CD4-positive, CD25-positive, alpha-beta regulatory T cell (primary cell): ENCODE measurements around the gene SGO2. TPM values are rescaled to one million over a fixed set of nuclear protein-coding genes. Genes with fewer than 3 reads are reported as not detected.

Experiments used
- ATAC-seq, 2 donors: fragments of 150-1000 bp; cut with Tn5 transposase; one replicate each; pipeline ENCODE4 v1.10.0; 2021; ENCODE audit warnings: low read depth in 2 of 2, moderate number of reproducible peaks in 2 of 2, moderate library complexity in 1 of 2
- DNase-seq, 3 donors: peaks; one replicate each; pipeline versions ENCODE4 v3.0.0 to v3.0.0-alpha.2; 2012 to 2022; ENCODE audit warnings: mixed read lengths in 1 of 3
- H3K27ac ChIP-seq: one replicate; pipeline ENCODE4 v1.7.0; 2013; ENCODE audit warnings: mild to moderate bottlenecking, low read length; ENCODE audit not compliant: insufficient read depth, poor library complexity, severe bottlenecking
- H3K27me3 ChIP-seq: one replicate; pipeline ENCODE4 v1.7.0; 2013; ENCODE audit warnings: low read length; ENCODE audit not compliant: control insufficient read depth, insufficient read depth
- H3K36me3 ChIP-seq: one replicate; pipeline ENCODE4 v1.7.0; 2013; ENCODE audit warnings: mild to moderate bottlenecking, low read length, moderate library complexity; ENCODE audit not compliant: control insufficient read depth, insufficient read depth
- H3K4me1 ChIP-seq: 2 replicates; pipeline ENCODE4 v1.7.0; 2013; ENCODE audit warnings: mild to moderate bottlenecking, low read length; ENCODE audit not compliant: insufficient read depth, control insufficient read depth, poor library complexity, severe bottlenecking
- H3K4me3 ChIP-seq: one replicate; pipeline ENCODE4 v1.7.0; 2013; ENCODE audit warnings: low read depth, mild to moderate bottlenecking, low read length, moderate library complexity
- H3K9me3 ChIP-seq, 2 experiments: 1 replicate in 1 of 2; 2 replicates in 1 of 2; pipeline ENCODE4 v1.7.0; 2013; ENCODE audit warnings: low read length in 2 of 2, mild to moderate bottlenecking in 1 of 2, moderate library complexity in 1 of 2; ENCODE audit not compliant: control insufficient read depth in 2 of 2
- H3K27ac Mint-ChIP-seq, 3 donors: one replicate each; pipeline ENCODE4 v1.8.0; 2020 to 2022; ENCODE audit warnings: mild to moderate bottlenecking in 3 of 3, mixed read lengths in 3 of 3, moderate library complexity in 2 of 3
- H3K27me3 Mint-ChIP-seq: one replicate; pipeline ENCODE4 v1.8.0; 2022; ENCODE audit warnings: mild to moderate bottlenecking, mixed read lengths
- H3K36me3 Mint-ChIP-seq: one replicate; pipeline ENCODE4 v1.8.0; 2020; ENCODE audit warnings: mixed read lengths
- H3K4me1 Mint-ChIP-seq, 4 donors: one replicate each; pipeline ENCODE4 v1.8.0; 2020 to 2022; ENCODE audit warnings: mixed read lengths in 4 of 4, mild to moderate bottlenecking in 1 of 4
- H3K4me3 Mint-ChIP-seq, 4 donors: one replicate each; pipeline ENCODE4 v1.8.0; 2020 to 2022; ENCODE audit warnings: mild to moderate bottlenecking in 4 of 4, mixed read lengths in 4 of 4, moderate library complexity in 3 of 4
- H3K9me3 Mint-ChIP-seq, 7 donors: one replicate each; pipeline ENCODE4 v1.8.0; 2020 to 2022; ENCODE audit warnings: mixed read lengths in 7 of 7, mild to moderate bottlenecking in 3 of 7, moderate library complexity in 2 of 7
- polyA plus RNA-seq, 4 donors: library from polyadenylated mRNA; unstranded; fragments of 300-500 nt; fragmentation: Illumina TruSeq; gene quantifications; one replicate each; pipeline ENCODE4 v1.2.3, GENCODE V29; 2021
- total RNA-seq: library from RNA; stranded (reverse); gene quantifications from one replicate; pipeline ENCODE4 v1.2.3, GENCODE V29; 2022

The SGO2 gene
- total and polyA plus RNA-seq, 5 donors from 2014 or later = 2.3 to 4.9 (median 3.3) TPM

GRCh38 chr2:200595913-200596312 lies 69.9 kb downstream of the SGO2 start:
- DNase-seq (no peak), ATAC-seq (no peak)
- no peaks in the 10 kb centered on the region for H3K36me3 Mint-ChIP-seq
- H3K4me3 Mint-ChIP-seq = no peak overlapping the region
- Histone ChIP-seq H3K4me1 (no peaks in the 10 kb centered on the region), H3K4me3 (no peak overlapping the region), H3K36me3 (no peaks in the 10 kb centered on the region), H3K27ac (no peak overlapping the region), H3K9me3 (no peaks in the 10 kb centered on the region), H3K27me3 (peaks cover 4% of the 10 kb centered on the region)
- H3K27ac Mint-ChIP-seq = no peak overlapping the region
- H3K4me1 Mint-ChIP-seq = peaks cover 0 to 2% (median 0%) of the 10 kb centered on the region in 4 donors
- peaks cover 0 to 2% (median 0%) of the 10 kb centered on the region in 7 donors for H3K9me3 Mint-ChIP-seq
- H3K27me3 Mint-ChIP-seq = peaks cover 45% of the 10 kb centered on the region

- Histone ChIP-seq H3K4me3 (no peak overlapping the region), H3K27me3 (peaks cover 4% of the 10 kb centered on the region), H3K4me1 (no peaks in the 10 kb centered on the region), H3K9me3 (no peaks in the 10 kb centered on the region), H3K36me3 (no peaks in the 10 kb centered on the region), H3K27ac (no peak overlapping the region)
- ATAC-seq (no peak), DNase-seq (no peak)
- peaks cover 42% of the 10 kb centered on the region for H3K27me3 Mint-ChIP-seq
- H3K36me3 Mint-ChIP-seq = no peaks in the 10 kb centered on the region
- H3K9me3 Mint-ChIP-seq = peaks cover 0 to 2% (median 0%) of the 10 kb centered on the region in 7 donors
- peaks cover 0 to 2% (median 0%) of the 10 kb centered on the region in 4 donors for H3K4me1 Mint-ChIP-seq
- no peak overlapping the region for H3K4me3 Mint-ChIP-seq
- H3K27ac Mint-ChIP-seq = no peak overlapping the region
Measured at GRCh38 chr2:200596774-200597570, 71.0 kb downstream of the SGO2 start.

- H3K27ac ChIP-seq = no peak overlapping the region
- Mint-ChIP-seq H3K9me3 (peaks cover 0 to 1% (median 0%) of the 10 kb centered on the region in 7 donors), H3K36me3 (no peaks in the 10 kb centered on the region)
Measured at GRCh38 chr2:200599206-200599605, 73.2 kb downstream of the SGO2 start.

GRCh38 chr2:200600549-200601225 lies 74.7 kb downstream of the SGO2 start:
- peaks cover 0 to 2% (median 0%) of the 10 kb centered on the region in 4 donors for H3K4me1 Mint-ChIP-seq
- peaks cover 2% of the 10 kb centered on the region for H3K27me3 ChIP-seq
- no peak overlapping the region for H3K4me3 Mint-ChIP-seq
- H3K4me1 ChIP-seq = no peaks in the 10 kb centered on the region
- H3K9me3 ChIP-seq = no peaks in the 10 kb centered on the region
- H3K4me3 ChIP-seq = no peak overlapping the region
- H3K27me3 Mint-ChIP-seq = peaks cover 13% of the 10 kb centered on the region
- H3K36me3 Mint-ChIP-seq = no peaks in the 10 kb centered on the region
- ATAC-seq = no peak
- H3K36me3 ChIP-seq = no peaks in the 10 kb centered on the region
- peaks cover 0 to 1% (median 0%) of the 10 kb centered on the region in 7 donors for H3K9me3 Mint-ChIP-seq
- DNase-seq = no peak
- no peak overlapping the region for H3K27ac ChIP-seq
- no peak overlapping the region for H3K27ac Mint-ChIP-seq

More at GRCh38 chr2:200599206-200599605, 73.2 kb downstream of the SGO2 start:
- H3K4me3 Mint-ChIP-seq = no peak overlapping the region
- peaks cover 2% of the 10 kb centered on the region for H3K27me3 ChIP-seq
- H3K27me3 Mint-ChIP-seq = peaks cover 22% of the 10 kb centered on the region
- DNase-seq (no peak), ATAC-seq (no peak)
- peaks cover 0 to 2% (median 0%) of the 10 kb centered on the region in 4 donors for H3K4me1 Mint-ChIP-seq
- no peak overlapping the region for H3K27ac Mint-ChIP-seq
- no peaks in the 10 kb centered on the region for H3K9me3 ChIP-seq
- no peaks in the 10 kb centered on the region for H3K36me3 ChIP-seq
- no peaks in the 10 kb centered on the region for H3K4me1 ChIP-seq
- no peak overlapping the region for H3K4me3 ChIP-seq

DNA sequence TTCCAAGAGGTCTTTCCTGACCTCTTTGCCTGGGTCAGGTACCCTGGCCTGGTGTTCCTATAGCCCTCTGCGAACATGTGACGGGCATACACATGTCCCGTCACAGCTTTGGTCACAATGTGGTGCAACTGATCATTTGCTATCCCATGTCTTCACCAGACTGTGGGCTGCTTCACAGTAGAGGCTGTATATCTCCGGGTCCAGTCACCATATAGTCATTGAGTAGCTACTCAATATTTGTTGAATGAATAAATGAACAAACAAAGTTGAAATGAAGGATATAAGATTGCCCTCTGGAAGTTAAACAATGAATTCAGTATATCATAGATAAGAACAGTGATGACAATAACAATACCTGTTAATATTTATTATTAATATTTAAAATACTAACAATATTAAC lies 76.6 kb downstream of the SGO2 start:
- Histone ChIP-seq H3K27ac (no peak overlapping the region), H3K27me3 (no peaks in the 10 kb centered on the region), H3K36me3 (no peaks in the 10 kb centered on the region), H3K9me3 (no peaks in the 10 kb centered on the region), H3K4me1 (no peaks in the 10 kb centered on the region), H3K4me3 (no peak overlapping the region)
- ATAC-seq (no peak), DNase-seq (no peak)
- peaks cover 23% of the 10 kb centered on the region for H3K27me3 Mint-ChIP-seq
- H3K9me3 Mint-ChIP-seq = peaks cover 0 to 7% (median 1%) of the 10 kb centered on the region in 7 donors
- no peak overlapping the region for H3K4me3 Mint-ChIP-seq
- H3K4me1 Mint-ChIP-seq = peaks cover 0 to 2% (median 0%) of the 10 kb centered on the region in 4 donors
- H3K27ac Mint-ChIP-seq = peak overlapping the region in 1 of 3 donors; percentile 62
- no peaks in the 10 kb centered on the region for H3K36me3 Mint-ChIP-seq

DNA sequence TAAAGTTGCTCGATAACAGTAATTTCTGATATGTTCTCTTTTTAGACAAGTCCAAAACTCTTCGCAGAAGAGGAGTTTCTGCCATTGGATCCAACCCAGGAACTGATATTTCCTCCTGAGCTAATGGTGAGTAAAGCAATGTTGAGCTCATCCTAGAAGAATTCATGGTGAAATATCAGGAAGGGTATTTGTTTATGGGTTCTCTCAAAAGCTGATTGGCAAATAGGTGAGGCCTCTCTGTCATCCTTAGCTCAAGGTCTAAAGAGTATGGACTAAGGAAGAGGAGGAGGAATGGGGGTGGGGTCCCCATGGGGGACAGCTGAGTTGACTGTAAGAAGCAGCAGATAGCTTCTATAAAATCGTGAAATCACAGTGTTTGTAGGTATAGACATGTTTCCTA lies 78.0 kb downstream of the SGO2 start:
- ATAC-seq (no peak), DNase-seq (no peak)
- H3K4me3 ChIP-seq = no peak overlapping the region
- H3K9me3 Mint-ChIP-seq = peaks cover 0 to 11% (median 1%) of the 10 kb centered on the region in 7 donors
- no peaks in the 10 kb centered on the region for H3K36me3 ChIP-seq
- no peaks in the 10 kb centered on the region for H3K4me1 ChIP-seq
- peaks cover 0 to 2% (median 0%) of the 10 kb centered on the region in 4 donors for H3K4me1 Mint-ChIP-seq
- H3K4me3 Mint-ChIP-seq = no peak overlapping the region
- peak overlapping the region in 1 of 3 donors; percentile 32 for H3K27ac Mint-ChIP-seq
- H3K27ac ChIP-seq = no peak overlapping the region
- no peaks in the 10 kb centered on the region for H3K27me3 ChIP-seq
- H3K27me3 Mint-ChIP-seq = peaks cover 33% of the 10 kb centered on the region
- no peaks in the 10 kb centered on the region for H3K9me3 ChIP-seq
- H3K36me3 Mint-ChIP-seq = no peaks in the 10 kb centered on the region

- Mint-ChIP-seq H3K4me1 (peaks cover 0 to 2% (median 0%) of the 10 kb centered on the region in 4 donors), H3K36me3 (no peaks in the 10 kb centered on the region), H3K4me3 (no peak overlapping the region), H3K27me3 (peaks cover 38% of the 10 kb centered on the region), H3K27ac (no peak overlapping the region), H3K9me3 (peaks cover 0 to 11% (median 1%) of the 10 kb centered on the region in 7 donors)
- H3K36me3 ChIP-seq = no peaks in the 10 kb centered on the region
- no peak overlapping the region for H3K4me3 ChIP-seq
- DNase-seq = no peak
- H3K27ac ChIP-seq = no peak overlapping the region
- H3K4me1 ChIP-seq = no peaks in the 10 kb centered on the region
- no peak for ATAC-seq
- no peaks in the 10 kb centered on the region for H3K9me3 ChIP-seq
- peaks cover 2% of the 10 kb centered on the region for H3K27me3 ChIP-seq
Measured at GRCh38 chr2:200604571-200605255, 78.7 kb downstream of the SGO2 start.
